DMS 273 (cell line): ENCODE data around the gene BATF3.
A peak's percentile ranks its signal among the peaks of the same experiment; 100 is the strongest.
"Not testable (repeated sequence)": the region's sequence is repeated elsewhere in the genome, so short reads cannot be mapped to it uniquely, and the experiment has no call there.

Source experiments
- DNase-seq: peaks from one replicate; lab custom pipeline; 2025; ENCODE audit not compliant: unreplicated experiment; lab: John Stamatoyannopoulos, UW

BATF3 gene, protein sequence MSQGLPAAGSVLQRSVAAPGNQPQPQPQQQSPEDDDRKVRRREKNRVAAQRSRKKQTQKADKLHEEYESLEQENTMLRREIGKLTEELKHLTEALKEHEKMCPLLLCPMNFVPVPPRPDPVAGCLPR

GRCh38 chr1:212699625-212700222 lies at the start of gene BATF3:
Gene BATF3 (minus strand): TSS chr1:212699840. CDS start chr1:212699762, 78 bp downstream.
- DNase-seq, result peak; percentile 72

DNA sequence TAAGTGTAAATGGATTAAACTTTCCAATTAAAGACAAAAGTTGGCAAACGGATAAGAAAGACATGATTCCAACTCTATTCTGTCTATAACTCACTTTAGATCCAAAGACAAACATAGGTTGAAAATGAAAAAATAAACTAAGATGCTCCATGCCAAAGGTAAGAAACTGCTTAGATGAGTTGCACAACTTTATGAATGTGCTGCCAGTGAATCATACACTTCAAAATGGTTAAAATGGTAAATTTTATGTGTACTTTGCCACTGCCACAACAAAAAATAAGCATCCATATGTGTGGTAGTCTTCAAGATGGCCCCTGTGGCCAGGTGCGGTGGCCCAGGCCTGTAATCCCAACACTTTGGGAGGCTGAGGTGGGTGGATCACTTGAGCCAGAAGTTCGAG lies 46.9 kb upstream of the BATF3 start:
- DNase-seq, result no peak

GRCh38 chr1:212745303-212745702 lies 45.7 kb upstream of the BATF3 start:
- DNase-seq, result no peak

DNA sequence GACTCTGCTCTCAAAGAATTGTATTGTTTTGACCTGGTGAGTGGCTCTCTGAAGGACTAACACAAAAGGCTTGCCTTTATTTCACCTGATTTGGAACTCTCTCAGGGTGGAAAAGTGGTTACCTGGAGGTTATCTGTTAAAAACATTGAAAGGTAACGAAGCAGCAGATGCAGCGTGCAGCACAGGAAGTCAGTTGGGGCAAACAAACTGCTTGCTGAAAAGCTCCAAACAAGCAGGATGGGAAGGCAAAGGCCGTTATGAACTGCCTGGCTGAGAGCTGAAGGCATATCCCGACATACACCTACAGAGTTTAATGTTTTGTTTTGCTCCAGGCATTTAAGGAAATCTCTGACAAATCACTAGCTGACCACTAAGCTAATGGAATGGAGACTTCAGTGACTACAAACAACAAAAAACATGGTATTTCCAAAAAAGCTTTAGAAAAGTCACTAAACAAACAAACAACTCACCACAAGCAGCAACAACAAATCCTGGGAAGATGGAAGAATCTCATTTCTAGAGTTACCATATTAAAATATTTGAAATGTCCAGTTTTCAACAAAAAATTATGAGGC lies 44.3 kb upstream of the BATF3 start:
- no peak for DNase-seq

- DNase-seq, result no peak
Measured at GRCh38 chr1:212738330-212738729, 38.7 kb upstream of the BATF3 start.

GRCh38 chr1:212737559-212737958 lies 37.9 kb upstream of the BATF3 start:
- DNase-seq, result no peak

DNA sequence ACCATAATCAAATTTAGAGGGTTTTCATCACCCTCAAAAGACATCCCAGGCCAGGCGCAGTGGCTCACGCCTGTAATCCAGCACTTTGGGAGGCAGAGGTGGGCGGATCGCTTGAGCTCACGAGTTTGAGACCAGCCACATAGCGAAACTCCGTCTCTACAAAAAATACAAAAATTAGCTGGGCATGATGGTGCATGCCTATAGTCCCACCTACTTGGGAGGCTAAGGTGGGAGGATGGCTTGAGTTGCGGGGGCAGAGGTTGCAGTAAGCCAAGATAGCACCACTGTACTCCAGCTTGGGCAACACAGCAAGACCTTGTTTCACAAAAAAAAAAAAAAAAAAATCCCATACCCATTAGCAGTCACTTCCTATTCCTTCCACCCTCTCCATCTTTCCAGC lies 33.5 kb upstream of the BATF3 start:
- DNase-seq, result no peak

- no peak for DNase-seq
Measured at GRCh38 chr1:212731630-212732029, 32.0 kb upstream of the BATF3 start.

DNA sequence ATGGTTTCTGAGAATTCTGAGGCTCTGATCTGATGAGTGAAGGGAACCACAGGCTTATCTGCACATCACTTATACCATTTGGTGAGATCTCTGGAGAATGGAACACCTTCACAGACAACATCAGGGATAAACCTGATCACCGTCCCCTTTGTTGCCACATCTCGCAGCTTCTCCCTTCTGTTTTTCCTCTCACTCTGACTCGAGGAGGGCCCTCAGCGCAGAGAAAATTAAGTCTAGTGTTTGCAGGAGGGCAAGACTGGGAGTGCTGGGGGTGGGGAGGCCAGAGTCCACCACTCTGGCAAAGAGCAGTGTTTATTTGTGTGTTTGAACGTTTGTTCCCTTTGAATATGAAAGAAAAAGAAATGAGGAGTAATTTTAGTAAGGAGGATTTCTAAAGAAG lies 29.0 kb upstream of the BATF3 start:
- no peak for DNase-seq

DNA sequence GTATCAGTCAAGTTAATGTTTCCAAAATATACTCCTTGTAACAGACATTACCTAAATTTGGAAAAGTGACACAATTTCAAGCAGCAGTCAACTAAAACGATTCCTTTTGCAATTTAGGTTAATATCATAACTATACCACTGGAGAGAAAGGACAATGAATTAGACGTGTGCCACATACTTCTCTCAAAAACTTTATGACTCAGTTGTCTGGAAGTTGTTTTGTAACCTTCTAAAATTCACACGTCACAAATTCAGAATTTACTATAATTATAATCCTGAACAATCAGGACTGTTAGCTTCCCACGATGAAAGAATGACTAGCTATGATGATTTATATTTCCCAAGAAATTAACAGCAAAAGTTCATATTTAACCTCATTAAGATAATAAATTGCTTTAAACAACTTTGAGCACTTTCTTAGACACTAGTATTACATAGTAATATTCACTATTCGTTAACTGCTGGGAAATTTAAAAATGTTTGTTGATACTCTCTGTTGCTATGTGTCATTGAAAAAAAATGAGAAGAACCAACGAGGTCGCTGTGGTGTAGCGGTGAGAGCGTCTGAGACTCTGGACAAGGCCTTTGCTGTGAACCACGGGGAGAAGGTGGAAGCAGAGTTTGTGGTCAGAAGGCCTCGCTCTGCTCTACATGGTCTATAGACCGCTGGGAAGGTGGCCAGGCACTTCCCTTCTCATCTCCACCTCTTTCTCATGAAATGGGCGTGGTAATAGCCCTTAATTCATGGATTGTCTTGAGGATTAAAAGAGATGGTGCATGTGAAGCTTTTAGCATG lies 27.9 kb upstream of the BATF3 start:
- DNase-seq, result no peak

GRCh38 chr1:212724679-212725078 lies 25.0 kb upstream of the BATF3 start:
- not testable (repeated sequence) for DNase-seq

DNA sequence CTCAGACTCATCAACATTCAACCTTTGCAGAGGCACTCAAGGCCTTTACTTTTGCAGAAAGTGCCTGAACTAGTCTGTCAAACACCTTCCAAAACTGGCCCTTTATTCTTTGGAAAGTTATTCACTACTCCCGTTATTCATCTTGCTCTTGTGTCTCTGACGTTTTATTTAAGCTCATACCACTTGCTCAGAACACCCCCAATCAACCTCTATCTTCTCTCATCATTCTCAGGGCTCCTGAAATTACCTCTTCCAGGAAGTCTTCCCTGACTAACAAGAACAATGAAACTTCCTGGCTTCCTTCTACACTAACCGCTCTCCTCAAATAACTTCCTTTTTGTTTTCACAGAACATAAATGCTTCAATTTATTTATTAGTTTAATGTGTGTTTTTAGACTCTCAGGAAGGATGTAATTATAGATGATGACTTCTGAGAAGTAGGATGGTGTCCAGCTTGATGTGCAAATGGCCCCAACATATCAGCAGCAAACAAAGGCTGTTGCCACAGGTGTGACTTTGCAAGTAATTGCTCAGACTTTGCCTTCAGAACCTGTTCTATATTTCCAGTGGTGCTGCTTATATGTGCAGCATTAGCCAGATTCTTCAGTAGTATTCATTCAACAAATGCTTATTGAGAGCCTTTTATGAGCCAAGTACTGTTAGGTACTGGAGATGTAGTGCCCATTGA lies 22.8 kb upstream of the BATF3 start:
- DNase-seq, result no peak

- DNase-seq, result no peak
Measured at GRCh38 chr1:212721388-212722247, 22.0 kb upstream of the BATF3 start.

DNA sequence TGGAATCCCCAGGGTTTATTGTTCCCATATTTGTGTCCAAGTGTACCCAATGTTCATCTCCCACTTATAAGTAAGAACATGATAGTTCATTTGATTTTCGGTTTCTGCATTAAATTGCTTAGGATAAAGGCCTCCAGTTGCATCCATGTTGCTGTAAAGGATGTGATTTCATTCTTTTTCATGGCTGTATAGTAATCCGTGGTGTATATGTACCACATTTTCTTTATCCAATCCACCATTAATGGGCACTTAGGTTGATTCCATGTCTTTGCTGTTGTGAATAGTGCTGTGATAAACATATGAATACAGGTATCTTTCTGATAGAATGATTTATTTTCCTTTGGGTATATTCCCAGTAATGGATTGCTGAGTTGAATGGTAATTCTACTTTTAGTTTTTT lies 20.0 kb upstream of the BATF3 start:
- no peak for DNase-seq

- DNase-seq, result peak; percentile 56
Measured at GRCh38 chr1:212718499-212718898, 18.9 kb upstream of the BATF3 start.

DNA sequence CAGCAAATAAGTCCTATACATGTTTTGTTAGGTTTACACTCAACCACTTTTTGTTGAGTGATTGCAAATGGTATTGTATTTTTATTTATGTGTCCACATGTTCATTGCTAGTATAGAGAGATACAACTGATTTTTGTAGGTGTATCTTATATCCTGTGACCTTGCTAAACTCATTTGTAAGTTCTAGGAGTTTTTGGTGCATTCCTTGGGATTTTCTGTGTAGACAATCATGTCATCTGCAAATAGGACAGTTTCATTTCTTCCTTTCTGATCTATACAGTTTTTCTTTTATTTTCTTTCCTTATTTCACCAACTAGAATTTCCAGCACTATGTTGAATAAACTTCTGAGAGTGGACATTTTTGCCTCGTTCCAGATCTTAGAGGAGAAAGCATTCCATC lies 16.5 kb upstream of the BATF3 start:
- DNase-seq, result no peak

GRCh38 chr1:212713465-212714136 lies 14.0 kb upstream of the BATF3 start:
- no peak for DNase-seq

DNA sequence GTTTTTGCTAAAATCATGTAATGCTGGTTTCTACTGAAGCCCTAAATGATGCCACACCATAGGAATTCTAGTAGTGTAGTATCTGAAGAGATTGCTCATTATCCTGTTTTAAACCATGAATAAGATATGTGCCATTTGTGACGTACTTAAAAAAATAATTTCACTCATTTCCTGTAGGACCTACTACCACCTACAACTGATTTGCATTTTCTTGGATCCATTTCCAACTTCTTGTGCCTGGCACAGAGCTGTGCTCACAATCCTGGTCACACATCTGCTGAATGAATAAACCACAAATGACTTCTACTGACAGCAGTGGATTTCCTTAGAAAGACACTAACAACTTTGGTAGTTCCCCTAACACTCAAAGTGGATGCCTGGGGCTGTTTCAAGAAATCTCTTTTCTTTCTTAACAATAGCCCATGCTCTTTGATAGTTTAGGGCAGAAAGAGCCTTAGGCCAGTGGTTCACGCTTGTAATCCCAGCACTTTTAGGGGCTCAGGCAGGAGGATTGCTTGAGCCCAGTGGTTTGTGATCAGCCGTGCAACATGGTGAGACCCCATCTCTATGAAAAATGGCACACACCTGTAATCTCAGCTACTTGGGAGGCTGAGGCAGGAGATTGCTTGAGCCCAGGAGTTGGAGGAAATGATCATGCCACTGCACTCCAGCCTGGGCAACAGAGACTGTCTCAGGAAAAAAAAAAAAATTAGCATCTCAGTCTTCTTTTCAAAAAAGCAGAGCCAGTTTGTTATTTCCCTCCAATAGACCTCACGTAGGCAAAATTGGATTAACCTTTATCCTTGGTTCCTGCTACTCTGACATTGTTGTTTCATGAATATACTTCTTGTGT lies 13.0 kb upstream of the BATF3 start:
- no peak for DNase-seq

- DNase-seq, result not testable (repeated sequence)
Measured at GRCh38 chr1:212711974-212712373, 12.3 kb upstream of the BATF3 start.
